ENCODE data around the gene PRDM16.

DNA sequence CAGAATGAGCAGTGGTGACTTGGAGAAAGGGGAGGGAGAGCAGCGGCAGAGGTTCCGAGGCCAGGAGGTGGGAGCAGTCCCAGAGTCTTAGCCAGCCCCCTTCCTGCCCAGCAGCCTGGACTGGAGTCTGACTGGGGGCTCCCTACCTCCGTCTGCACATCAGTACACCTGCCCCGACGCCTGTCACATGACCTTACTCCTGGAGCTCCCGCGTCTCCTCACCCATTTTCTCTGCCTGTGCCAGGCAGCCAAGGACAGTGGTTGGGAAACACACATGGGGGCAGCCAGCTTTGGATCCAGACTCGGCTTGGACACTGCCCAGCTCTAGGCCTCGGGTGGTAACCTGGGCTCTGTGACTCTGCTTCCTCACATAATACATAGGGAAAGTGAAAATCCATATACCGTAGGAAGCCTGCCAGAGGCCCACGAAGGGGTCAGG, 30.9 kb upstream of the PRDM16 start:
- TF ChIP-seq POLR2AphosphoS5 (IDR thresholded peaks at IDR 0.05), result no peak
- TF ChIP-seq, protein P1, sequence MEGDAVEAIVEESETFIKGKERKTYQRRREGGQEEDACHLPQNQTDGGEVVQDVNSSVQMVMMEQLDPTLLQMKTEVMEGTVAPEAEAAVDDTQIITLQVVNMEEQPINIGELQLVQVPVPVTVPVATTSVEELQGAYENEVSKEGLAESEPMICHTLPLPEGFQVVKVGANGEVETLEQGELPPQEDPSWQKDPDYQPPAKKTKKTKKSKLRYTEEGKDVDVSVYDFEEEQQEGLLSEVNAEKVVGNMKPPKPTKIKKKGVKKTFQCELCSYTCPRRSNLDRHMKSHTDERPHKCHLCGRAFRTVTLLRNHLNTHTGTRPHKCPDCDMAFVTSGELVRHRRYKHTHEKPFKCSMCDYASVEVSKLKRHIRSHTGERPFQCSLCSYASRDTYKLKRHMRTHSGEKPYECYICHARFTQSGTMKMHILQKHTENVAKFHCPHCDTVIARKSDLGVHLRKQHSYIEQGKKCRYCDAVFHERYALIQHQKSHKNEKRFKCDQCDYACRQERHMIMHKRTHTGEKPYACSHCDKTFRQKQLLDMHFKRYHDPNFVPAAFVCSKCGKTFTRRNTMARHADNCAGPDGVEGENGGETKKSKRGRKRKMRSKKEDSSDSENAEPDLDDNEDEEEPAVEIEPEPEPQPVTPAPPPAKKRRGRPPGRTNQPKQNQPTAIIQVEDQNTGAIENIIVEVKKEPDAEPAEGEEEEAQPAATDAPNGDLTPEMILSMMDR (IDR thresholded peaks at IDR 0.05), result no peak
